ENCODE data around the gene AGBL1. TPM values are rescaled to one million over a fixed set of nuclear protein-coding genes. Genes with fewer than 3 reads are reported as not detected.
"Not testable (repeated sequence)": the region's sequence is repeated elsewhere in the genome, so short reads cannot be mapped to it uniquely, and the experiment has no call there.

The AGBL1 gene
- polyA plus RNA-seq, 4 donors: 0.06 to 0.15 (median 0.10) TPM

DNA sequence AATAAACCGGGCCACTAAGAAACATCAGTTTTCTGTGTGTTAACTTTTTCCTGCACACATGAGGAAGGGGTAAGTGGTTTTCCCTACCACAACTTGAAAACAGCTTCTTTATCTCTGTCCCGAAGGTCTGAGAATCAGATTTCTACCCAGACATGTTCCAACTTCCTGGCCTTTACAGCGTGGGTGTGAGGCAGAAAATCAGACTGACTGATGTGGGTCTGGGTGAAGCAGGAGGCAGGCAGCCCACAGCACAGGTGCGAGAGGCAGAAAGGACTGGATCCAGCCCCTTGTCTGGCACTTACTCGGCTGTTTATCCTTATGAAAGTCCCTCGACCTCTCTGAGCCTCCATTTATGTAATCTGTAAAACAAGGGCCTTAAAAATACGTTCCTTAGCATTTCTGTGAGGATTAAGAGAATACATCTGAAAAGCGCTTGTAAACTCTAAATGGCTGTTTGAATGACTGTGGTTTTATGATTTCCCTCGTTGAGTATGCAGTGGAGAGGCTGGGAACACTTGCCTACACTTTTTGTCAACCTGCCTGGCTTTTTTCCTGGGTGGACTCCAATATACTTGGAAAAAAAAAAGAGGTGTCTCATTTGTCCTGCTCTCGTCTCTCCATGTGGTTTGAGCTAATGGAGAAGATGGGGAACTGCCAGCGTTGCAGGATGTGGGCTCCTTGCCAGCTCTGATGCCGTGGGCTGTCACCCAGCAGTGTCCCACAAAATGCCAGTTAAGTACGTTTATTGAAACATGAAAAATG lies 3.1 kb downstream of the AGBL1 start:
- DNase-seq (ENCODE audit: low read depth in 4 of 4, low spot score in 3 of 4): no peak

DNA sequence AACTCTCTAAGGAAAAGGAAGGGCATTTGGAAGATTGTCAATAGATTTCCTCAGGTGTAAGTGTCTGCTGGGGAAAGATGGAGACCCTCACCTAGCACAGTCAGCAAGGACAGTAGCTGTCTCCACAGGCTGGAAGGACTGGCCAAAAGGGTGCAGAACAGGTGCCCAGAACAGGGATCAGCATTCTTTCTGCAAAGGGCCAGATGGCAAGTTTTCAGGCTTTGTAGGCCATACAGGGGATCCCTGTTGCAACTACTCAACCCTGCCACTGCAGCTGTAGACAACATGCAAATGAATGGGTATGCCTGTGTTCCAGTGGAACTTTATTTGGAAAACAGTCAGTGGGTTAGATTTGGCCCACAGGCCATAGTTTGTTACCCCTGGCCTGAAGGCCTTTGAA lies 8.1 kb downstream of the AGBL1 start:
- no peak for DNase-seq (ENCODE audit: low read depth in 4 of 4, low spot score in 3 of 4)

DNA sequence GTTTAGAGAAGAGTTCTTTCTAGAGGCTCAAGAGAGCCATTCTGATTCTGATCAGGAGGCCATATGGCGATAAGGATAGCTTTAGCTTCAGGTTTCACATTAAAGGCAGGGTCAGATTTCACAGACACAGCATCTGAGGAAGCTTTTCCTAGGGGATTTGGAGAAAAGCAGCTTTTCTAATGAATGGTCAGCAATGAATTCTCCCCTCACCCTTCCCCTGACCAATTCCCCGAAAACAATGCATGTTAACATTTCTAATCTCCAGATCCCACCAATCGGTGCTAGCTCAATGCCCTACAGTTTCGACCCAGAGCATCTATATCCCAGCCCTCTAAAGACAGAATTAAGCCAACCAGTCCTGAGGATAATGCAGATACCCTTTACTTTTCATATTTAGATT lies 9.8 kb downstream of the AGBL1 start:
- DNase-seq (ENCODE audit: low read depth in 4 of 4, low spot score in 3 of 4): no peak

DNA sequence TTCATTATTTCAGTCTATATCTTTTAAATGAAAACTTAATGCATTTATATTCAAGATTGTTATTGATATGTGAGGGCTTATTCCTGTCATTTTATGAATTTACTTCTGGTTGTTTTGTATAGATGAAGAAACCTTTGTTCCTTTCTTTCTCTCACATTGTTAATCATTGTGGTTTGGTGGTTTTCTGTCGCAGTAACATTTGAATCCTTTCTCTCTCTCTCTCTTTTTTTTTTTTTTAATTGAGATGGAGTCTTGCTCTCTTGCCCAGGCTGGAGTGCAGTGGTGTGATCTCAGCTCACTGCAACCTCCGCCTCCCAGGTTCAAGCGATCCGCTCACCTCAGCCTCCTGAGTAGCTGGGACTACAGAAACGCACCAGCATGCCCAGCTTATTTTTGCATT lies 22.1 kb downstream of the AGBL1 start:
- DNase-seq (ENCODE audit: low read depth in 4 of 4, low spot score in 3 of 4): no peak

DNA sequence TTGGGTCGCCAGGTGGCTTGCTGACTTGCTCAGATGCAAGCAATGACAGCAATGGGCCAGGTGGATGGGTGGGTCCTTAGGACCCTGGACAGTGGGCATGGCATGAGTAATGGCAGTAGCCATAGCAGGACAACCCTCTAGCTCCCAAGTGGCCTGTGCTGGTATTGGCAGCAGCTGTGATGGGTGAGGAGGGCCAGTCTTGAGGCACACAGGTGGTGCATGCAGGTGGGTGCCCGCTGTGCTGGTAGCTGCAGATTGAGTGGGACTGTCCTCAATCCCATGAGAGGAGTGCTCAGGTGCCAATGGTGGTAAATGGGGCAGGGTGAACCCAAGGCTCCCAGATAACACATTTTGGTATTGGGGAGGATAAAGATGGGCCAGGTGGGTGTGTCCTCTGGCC lies 24.2 kb downstream of the AGBL1 start:
- no peak for DNase-seq (ENCODE audit: low read depth in 4 of 4, low spot score in 3 of 4)

DNA sequence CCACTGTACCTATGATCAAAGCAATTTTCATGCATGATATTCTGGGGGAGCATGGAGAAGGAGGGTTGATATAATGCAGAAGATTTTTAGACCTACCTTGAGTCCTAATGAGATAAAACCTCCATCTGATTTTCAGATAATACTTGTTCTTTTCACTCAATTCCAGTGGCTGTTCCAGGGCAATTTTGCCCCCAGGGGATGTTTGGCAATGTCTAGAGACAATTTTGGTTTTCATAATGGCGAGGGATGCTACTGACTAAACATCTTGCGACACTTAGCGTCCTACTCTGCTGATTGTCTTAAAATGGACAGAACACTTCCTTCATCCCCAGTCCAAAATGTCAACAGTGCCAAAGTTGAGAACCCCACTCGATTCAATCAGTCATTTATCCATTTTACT lies 26.6 kb downstream of the AGBL1 start:
- DNase-seq (ENCODE audit: low read depth in 4 of 4, low spot score in 3 of 4): no peak

DNA sequence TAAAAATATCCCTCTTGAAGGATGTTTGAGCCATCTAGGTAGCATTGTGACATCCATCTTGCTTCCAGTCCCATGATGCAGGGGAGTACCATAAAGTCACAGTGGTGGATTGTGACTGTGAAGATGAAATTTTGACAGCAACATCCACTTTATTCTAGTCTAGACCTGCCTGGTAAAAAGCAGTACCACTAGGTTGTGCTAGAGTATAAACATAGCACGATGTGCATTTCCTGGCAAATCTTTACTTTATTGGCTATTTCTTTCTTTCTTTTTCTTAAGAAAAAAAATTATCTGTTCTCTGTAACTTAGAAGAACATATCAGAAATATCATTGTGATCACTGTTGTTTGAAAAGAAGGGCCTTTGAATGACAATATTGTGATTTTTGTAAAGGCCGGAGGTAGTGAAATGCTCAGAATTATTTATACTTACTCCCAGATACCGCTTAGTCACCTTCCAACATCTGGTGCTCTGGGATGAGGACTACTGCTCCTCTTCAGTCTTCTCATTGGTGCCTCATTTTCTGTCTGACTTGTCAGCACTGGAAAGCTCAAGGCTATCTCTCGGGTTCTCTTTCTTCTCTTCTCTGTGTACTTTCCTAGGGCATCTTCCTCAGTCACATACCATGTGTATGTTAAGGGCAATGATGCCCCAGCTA lies 35.6 kb downstream of the AGBL1 start:
- no peak for DNase-seq (ENCODE audit: low read depth in 4 of 4, low spot score in 3 of 4)

DNA sequence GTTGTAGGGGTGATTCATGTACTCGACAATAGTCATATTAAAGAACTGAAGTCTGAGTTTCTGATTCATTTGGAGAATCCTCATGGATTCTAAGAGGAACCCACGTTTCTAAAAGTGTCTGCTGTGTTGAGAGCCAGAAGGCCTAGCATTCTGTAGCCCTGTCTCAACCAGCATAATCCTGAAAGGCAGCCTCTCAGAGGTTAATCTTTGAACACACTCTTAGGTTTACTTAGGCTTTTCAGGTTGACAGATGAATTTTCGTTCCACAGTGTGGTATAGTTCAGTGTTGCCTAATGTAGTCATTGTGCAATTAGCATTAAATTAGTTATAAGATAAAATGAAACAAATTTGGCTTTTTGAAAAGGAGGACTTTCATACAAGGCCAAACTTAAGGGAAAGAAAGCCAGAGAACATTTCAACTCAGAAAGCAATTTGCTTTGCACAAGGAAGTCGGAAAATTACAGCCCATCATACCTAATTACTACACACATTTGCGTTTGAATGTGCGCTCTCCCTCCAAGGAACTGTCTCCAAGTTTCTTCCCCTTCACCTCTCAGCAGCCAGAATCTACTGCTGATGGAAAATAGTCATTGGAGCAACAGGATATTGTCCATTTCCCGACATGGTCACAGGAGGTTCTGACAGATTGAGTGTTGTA lies 42.0 kb downstream of the AGBL1 start:
- DNase-seq (ENCODE audit: low read depth in 4 of 4, low spot score in 3 of 4): no peak

DNA sequence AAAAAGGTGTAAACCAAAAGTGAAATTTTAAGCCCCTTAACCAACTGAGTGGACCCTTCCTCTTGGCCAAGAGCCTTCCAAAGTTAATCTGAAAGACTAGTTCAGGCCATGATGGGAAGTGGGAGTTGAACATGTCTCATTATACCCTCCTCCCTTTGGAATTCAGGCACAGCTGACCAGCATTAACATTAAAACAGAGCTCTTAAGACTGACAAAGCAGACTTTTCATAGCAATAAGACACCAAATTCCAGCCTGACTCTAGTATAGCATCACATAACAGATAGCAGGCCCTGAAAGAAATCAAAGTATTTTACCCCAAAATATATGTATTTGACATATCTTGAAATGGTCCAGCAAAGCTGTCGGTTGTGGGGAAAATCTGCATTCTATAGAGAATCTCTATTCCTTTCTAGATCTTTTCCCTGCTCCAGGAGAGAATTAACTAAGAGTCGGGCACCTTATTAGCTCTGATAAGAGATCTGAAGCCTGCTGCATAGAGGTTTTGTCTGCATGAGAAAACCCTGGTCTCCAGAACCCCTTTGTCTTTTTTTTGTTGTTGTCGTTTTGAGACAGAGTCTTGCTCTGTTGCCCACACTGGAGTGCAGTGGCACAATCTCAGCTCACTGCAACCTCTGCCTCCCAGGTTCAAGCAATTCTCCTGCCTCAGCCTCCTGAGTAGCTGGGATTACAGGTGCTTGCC lies 43.2 kb downstream of the AGBL1 start:
- not testable (repeated sequence) for DNase-seq (ENCODE audit: low read depth in 4 of 4, low spot score in 3 of 4)

DNA sequence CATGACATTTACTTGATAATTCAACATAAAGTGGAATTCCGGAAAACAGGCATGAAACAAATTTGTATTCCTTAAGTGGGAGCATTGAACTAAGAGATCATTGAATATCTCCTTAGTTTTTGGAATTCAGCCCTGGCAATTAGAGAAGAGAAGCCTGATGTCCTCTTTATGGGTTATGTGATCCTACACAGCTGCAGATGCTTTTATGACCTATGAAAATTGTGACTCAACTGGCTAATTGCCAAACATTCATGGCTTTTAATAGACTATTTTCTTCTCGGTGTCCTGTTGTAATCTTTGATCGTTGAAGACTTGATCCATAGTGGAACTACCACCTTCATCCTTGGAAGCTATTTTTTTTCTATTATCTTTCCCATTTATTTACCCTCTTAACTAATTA lies 46.1 kb downstream of the AGBL1 start:
- no peak for DNase-seq (ENCODE audit: low read depth in 4 of 4, low spot score in 3 of 4)

DNA sequence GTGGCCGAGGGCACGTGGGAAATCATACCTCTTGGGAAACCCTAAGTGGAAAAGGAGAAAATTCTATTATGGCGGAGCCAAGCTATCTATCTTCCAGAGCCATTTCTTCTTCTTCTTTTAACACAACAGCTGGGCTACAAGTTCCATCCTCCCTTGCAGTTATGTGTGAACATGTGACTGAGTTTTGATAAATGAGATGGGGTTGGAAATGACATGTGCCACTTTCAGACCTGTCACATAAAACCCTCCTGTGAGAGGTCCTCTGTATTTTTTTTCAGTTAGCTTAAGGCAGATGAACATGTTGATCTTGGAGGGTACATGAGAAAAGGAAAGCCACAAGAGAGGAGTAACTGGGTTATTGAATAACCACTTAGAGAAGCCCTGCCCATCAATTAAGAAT lies 47.9 kb downstream of the AGBL1 start:
- DNase-seq (ENCODE audit: low read depth in 4 of 4, low spot score in 3 of 4): no peak

DNA sequence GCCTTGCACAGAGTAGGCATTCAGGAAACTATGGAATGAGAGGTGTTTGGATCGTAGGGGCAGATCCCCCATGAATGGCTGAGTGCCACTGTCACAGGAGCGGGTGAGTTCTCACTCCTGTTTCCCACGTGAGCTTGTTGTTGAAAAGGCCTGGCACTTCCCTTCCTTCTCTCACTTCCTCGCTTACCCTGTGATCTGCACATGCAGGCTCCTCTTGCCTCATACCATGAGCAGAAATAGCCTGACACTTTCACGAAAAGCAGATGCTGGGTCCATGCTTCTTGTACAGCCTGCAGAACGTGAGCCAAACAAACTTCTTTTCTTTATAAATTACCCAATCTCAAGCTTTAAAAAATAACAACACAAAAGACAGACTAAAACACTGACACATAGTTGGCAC lies 55.4 kb downstream of the AGBL1 start:
- DNase-seq (ENCODE audit: low read depth in 4 of 4, low spot score in 3 of 4): no peak

DNA sequence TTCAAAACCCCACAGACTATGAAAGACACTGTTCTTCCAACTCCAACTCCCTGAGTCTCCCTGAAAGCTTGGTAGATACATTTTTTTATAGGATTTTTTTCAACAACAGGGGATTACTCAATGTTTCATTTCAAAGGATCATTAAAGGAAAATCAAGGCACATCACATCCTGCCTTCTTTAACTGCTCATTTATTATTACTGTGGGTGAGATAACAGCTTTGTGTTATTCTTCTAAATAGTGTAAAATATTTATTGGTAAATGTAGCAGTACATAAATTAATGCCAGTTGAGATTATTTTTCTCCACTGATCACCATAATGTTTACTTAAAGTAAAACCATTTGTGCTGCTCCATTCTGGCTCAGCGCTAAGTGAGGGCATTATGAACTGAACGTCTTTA lies 57.2 kb downstream of the AGBL1 start:
- no peak for DNase-seq (ENCODE audit: low read depth in 4 of 4, low spot score in 3 of 4)

DNA sequence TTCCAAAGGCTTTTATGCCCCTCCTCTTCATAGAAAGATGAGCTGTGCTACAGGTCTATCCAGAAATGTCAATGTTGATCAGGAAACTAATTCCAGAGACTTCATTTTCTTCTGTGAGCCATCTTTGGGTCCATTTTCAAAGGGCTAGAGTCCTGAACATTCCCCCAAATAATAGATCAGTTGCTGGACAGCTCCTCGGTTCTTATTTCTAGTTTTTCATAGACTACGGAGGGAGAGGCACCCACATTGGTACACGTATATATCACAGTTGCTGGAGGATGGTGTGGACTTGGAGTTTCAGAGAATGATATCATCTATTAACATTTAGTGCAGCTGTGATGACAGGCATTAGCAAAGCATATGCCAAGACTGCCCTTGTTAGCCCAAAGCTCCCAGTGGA lies 59.1 kb downstream of the AGBL1 start:
- DNase-seq (ENCODE audit: low read depth in 4 of 4, low spot score in 3 of 4): no peak

DNA sequence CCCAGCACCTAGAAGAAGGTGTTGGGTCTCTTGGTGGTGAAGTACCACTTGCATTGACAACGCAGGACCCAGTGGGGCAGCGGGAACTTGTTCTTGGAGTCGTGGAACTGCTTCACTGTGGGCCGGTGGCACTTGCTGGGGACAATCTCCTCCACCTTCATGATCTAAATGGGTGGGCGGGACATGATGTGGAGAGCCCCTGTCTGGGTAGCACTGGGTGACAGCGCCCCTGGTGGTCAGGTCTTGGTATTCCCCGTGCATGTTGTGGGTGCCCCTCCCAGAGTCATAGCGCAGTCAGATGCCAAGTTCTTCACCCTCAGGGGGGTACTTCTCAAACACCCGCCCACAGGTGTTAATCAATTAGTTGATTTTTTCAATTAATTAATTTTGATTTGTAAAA lies 60.2 kb downstream of the AGBL1 start:
- no peak for DNase-seq (ENCODE audit: low read depth in 4 of 4, low spot score in 3 of 4)

DNA sequence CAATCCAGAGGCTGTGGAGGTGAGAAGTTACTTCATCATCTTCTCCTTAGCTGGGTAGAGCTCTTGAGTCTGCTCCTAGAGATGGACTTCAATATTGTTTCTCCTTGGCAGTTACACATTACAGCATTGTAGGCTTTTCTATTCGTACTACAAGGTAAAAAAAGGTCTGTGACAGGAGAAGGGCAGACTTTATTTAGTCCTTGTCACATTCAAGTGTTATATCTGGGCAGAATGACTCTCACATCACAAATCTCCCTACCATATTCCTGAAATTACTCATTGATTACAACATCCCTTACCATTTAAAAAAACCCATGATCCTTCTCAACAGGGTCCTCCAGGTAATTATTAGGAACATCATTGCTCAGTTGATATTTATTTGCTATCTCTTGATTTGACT lies 75.0 kb downstream of the AGBL1 start:
- DNase-seq (ENCODE audit: low read depth in 4 of 4, low spot score in 3 of 4): no peak

DNA sequence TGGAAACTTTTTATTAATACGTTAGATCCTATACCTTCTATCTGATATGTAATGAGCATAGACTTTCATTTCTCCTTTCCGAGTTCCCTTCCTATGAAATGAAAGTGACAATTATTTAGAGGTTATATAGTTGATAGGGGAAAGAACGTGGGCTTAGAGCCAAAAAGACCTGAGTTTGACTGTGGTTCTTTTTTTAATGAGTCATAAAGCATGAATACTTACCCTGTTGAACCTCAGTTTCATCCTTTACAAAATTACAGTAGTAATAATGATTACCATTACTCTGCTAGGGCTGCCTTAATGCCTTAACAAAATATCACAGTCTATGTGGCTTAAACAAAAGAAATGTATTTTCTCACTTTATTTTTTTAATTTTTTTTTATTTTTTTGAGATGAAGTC lies 75.9 kb downstream of the AGBL1 start:
- no peak for DNase-seq (ENCODE audit: low read depth in 4 of 4, low spot score in 3 of 4)

DNA sequence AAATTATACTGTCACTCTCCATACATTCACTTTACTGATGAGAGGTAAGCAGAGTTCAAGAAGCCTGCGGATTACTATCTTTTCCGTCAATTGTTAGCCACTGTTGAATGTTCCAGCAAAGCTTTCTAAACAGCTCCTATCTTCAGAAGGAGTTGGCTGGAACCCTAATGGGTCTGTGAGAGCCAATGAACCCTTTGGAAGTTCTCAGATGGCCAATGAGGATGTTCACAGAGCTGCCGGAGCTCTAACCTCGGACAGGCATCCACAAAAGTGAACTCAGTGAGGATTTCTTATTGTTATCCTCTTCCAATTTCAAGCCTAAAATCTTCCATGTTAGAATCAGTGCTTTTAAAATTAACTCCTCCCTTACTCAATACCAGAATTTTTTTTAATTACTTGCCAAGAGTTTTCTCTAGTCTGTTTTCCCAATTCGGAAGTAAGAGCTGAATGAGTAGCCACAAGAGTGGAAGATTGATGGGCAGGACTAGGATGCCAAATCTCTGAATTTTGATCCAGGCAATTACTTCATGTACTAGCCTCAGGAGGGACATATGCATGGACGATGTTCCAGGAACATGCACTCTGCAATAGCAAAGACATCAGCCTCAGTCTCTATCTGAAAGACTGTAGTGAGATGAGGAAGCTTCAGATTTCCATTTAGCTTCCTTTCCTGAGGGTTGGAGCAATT lies 78.1 kb downstream of the AGBL1 start:
- no peak for DNase-seq (ENCODE audit: low read depth in 4 of 4, low spot score in 3 of 4)

DNA sequence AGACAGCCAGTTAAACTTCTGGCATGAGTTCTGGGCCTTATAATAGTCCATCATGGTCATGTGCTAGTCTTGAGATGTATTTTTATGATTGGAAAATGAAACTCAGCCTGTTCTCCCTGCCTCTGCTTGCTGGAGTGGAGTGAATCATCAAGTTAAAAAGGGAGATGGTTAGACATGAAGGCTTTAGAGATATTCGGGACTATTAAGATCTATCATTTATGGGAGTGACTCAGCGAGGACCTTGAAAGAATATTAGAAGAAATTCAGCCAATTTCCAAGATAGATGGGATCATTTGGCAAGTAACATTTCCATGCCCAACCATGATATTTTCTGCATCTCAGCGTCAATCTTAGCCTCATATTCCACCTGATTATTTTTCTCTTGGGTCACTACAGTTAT lies 79.8 kb downstream of the AGBL1 start:
- DNase-seq (ENCODE audit: low read depth in 4 of 4, low spot score in 3 of 4): no peak

DNA sequence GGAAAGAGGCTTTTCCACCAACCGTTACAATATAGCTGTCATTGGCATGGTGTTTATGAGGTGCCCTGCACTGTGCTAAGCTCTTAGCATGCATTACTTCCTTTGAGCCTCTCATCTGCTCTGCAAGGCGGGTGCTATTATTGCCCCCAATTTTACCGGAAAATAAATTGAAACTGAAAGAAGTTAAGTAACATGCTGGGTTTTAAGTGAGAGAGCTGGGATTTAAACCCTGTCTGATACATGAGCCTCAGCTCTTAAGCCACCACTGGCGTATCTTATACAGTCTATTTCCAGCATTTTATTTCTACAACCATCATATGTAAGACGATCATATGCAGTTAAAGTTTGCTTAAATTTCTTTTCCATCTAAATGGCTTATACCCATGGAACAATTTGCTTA lies 81.6 kb downstream of the AGBL1 start:
- DNase-seq (ENCODE audit: low read depth in 4 of 4, low spot score in 3 of 4): no peak

DNA sequence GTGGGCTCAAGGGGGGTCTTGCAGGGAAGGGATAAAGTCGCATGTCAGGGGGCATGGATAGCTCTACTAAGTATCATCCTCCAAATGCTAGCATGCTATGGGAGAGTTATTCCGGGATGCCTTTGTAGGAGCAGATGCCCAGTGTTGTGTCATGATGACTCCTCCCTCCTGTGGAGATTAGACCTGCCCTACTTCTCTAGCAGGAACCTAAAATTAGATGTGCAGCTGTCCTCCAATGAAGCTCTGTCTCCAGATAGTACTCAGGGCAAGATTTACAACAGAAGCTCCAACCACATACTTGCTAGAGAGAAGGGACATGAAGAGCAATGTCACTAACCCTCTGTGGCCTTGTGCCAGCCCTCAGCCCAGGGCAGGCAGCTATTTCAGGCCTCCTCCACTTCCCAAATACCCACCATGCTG lies 82.5 kb downstream of the AGBL1 start:
- DNase-seq (ENCODE audit: low read depth in 4 of 4, low spot score in 3 of 4): no peak
